Fibroblast of gingiva (primary cell): Measurements from ENCODE around the gene SPATS2.
A peak's percentile ranks its signal among the peaks of the same experiment; 100 is the strongest.

ENCODE experiments used
- DNase-seq: peaks from one replicate; pipeline ENCODE4 v3.0.0-alpha.2; 2011; ENCODE audit warnings: low read depth

Gene SPATS2

DNA sequence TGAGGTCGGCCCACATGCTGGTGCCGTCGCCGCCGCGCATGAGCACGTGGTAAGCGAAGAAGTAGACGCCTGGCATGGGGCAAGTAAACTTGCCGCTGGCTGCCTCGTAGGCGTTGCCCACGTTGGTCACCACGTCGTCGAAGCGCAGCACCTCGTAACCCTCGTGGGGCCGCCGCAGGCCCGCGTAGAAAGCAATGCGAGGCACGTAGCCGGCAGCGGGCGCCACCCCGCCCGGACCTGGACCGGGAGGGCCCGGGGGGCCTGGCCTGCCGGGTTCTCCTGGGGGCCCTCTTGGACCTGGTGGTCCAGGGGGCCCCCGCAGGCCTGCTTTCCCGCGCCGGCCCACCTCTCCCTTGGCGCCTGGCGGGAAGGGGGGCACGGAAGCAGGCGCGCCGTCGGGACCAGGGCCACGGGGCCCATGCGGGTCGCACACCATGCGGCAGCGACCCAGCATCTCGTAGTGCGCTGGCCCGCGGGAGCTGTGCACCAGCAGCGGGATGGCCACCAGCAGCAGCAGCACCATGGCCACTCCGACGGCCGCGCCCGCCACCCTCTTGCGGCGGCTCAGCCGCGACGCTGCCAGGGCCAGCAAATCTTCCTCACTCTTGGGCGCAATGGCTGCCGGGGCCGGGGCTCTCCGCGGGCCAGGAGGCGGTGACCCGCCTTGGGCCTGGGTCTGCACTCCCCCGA lies 31.2 kb upstream of the SPATS2 start:
- DNase-seq: no peak

- peak; percentile 54 for DNase-seq
Observed at GRCh38 chr12:49336645-49337584, 30.3 kb upstream of the SPATS2 start, which contains the start of gene C1QL4. Gene C1QL4, minus strand, starts transcription at chr12:49337188. Its CDS starts 711 bp downstream, at chr12:49336477.

- DNase-seq: no peak
Observed at GRCh38 chr12:49338830-49339463, 28.3 kb upstream of the SPATS2 start.

DNA sequence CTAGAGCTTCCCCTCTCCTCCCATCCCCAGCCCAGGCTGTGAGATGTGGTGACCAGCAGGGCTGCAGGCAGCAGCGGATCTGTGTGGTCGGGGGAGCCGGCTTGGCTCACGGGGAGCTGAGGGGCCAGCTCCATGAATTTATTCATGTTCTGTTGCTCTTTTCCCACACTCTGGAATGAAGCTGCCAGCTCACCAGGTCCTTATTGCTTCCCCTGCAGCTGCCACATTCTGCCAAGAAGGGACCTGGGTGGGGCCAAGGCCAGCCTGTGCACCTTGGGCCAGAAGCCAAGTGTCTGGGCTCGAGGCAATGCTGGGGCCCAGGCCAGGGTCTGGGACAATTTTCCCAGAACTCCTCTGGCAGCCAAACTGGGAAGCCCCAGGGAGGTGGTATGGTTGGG lies 27.8 kb upstream of the SPATS2 start:
- no peak for DNase-seq

GRCh38 chr12:49340095-49340870 lies 27.0 kb upstream of the SPATS2 start:
- no peak for DNase-seq

GRCh38 chr12:49340971-49341776 lies 26.1 kb upstream of the SPATS2 start:
- DNase-seq: no peak

DNA sequence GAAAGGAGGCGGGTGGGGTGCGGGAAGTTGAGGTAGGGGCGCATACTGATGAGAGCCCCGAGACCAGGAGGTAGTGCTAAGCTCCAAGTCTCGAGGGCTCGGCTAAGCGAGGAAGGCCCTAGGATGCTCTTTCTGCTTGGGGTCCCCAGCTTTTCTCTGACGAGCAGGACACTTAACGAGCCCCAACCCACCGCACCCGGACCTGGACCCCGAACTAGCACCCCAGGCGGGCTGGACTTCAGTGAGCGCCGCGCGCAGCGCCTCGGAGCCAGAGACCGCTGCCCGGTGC lies 25.5 kb upstream of the SPATS2 start:
- DNase-seq: no peak

GRCh38 chr12:49342066-49342913 lies 25.0 kb upstream of the SPATS2 start:
- DNase-seq: peak; percentile 37

DNA sequence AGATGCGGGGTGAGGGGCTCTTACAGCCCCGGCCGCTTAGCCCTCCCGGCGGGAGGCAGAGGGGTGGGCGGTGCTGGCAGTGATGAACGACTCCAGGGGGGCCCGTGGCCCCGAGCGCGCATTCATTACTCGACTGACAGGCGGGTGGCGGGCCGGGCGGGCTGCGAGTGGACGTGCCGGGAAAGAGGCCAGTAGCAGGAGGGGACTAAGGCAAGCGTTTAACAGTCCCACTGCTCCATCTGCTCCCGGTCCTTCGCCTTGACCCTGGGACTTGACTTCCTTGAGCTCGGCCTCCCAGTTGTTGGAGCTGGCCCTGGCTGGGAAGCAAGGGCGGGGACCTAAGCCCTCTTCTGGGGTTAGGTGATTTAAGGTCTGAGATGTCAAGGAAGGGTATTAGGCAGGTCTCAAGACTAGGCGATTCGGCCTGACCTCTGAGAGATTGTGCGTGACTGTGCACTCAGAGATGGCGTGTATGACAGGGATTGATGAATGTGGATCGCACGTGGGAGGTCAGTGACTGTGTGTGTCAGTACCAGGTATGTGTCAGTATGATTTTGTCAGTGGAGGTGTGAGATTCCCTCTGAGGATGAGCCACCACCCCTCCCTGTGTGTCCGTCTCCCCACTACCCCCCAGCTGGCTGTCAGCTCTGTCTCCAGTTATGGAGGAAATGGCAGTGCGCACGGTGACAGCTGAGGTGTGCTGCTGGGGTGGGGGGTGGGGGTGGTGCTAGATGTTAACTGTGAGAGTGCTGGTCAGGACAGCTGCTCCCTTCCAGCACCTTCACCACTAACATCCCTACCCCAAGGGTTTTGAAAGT lies 24.1 kb upstream of the SPATS2 start:
- no peak for DNase-seq

GRCh38 chr12:49344486-49345050 lies 22.7 kb upstream of the SPATS2 start:
- DNase-seq: no peak

DNA sequence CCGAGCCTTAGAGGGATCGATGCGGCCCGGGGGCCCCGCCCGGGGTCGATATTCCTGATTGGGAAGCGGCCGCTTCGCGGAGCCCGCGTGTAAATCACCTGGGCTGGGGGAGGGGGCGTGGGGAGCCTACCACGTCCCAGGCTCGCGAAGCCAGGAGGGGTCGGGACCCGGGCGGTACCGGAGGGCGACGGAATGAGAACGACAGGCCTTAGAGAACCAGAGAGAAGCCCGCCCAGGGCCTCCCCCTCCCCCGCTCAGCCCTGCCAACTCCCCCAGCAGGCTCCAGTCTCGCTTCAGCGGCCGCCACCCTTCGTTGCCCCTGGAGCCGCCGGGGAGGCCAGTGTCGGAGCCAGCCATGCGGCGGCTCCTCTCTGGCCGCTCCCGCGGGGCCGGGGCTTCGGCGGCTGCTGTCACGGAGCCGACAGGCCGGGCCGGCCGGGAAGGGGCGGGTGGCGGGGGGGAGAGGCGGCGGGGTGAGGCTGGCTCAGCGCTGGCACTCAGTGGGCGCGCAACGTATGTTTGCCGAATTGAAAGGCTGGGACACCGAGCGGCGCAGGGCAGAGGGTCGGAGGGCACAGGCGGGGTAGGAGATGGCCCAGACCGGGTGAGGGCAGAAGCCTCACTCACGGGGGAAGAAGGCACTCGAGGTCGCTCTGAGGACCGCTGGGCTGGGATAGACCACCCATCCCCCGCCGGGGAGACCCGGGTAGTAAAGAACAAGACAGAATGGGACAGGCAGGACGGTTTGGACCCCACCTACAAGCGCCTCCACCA lies 22.0 kb upstream of the SPATS2 start:
- DNase-seq: no peak

DNA sequence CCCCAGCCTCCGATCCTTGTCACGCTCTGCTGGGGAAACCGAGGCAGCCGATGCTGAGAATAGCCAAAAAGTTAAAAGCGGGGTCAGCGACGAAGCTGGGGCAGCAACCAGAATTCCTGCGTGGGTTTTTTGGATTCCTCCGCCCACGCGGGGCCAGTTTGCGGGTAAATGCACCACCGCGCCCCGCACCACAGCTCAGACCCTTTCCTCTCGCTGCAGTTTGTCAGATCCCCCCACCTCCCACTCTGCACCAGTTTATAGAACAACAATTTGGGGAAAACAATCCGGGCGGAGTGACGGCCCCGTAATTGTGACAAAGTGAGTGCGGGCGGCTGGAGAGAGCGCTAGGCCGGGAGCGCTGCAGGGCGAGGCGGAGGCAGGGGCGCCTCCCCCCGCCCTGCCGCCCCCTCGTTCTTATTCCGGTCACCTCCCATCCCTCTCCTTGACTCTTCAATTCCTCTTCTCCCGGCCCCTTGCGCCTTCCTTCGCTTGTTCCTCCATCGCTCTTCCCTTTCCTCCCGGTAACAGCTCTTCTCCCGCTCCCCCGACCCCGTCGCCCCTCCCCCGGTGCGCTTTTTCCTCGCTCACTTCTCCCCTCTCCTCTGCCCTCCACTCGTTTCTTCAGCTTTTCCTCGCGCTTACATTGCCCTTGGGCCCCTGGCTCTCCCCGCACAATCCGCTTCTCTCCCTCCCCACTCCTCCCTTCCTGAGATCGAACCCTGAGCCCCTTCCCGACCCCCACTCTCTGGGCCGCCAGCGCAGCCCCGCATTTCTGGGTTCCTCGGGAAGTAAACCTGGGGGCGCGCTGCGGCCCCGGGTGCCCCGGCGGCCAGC lies 21.2 kb upstream of the SPATS2 start:
- DNase-seq: no peak

DNA sequence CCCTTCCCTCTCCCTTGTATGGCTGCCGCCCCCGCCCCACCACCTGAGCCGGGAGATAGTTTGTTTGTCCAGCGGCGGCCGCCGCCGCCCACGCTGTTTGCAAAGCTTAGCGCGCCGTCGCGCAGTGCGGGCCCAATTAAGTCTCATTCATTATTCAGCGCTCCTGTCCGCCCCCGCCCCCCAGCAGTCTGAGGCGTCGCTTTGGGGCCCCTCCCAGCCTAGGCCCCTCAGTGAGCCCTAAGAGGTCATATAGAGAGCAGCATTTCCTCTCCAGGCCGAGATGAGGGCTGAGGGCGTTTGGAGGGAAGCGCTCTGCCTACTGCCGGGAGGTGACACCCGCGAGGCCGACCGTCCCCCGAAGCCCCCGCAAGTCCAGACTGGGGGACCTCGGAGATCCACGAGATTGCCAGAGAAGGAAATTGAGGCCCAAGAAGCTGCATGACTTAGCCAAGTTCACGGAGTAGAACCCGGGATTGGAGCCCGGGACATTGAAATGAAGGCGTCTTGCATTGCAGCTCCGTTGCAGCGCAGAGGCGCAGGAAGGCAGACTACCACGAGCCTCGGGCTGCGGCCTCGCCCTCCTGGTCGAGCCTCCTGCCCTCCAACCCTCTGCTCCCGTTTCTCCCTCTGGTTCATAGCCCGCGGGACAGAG lies 20.5 kb upstream of the SPATS2 start, which contains the start of gene DNAJC22:
Gene DNAJC22 (plus strand): TSS at position 230 of the 652 bp plus-strand sequence. CDS start 1,985 bp downstream, outside the sequence.
- DNase-seq: no peak

GRCh38 chr12:49347311-49348193 lies 19.7 kb upstream of the SPATS2 start:
- peak; percentile 79 for DNase-seq

- DNase-seq: no peak
Observed at GRCh38 chr12:49348781-49349180, 18.5 kb upstream of the SPATS2 start.

GRCh38 chr12:49349266-49349665 lies 18.0 kb upstream of the SPATS2 start:
- no peak for DNase-seq
